LNCAP (cell line): ENCODE measurements around the gene SIAH1.

Experiments used
- CTCF ChIP-seq: fragments of 450-650 bp; IDR thresholded peaks from 2 replicates; pipeline ENCODE4 v1.5.1; 2017; ENCODE audit warnings: mild to moderate bottlenecking

Gene SIAH1

DNA sequence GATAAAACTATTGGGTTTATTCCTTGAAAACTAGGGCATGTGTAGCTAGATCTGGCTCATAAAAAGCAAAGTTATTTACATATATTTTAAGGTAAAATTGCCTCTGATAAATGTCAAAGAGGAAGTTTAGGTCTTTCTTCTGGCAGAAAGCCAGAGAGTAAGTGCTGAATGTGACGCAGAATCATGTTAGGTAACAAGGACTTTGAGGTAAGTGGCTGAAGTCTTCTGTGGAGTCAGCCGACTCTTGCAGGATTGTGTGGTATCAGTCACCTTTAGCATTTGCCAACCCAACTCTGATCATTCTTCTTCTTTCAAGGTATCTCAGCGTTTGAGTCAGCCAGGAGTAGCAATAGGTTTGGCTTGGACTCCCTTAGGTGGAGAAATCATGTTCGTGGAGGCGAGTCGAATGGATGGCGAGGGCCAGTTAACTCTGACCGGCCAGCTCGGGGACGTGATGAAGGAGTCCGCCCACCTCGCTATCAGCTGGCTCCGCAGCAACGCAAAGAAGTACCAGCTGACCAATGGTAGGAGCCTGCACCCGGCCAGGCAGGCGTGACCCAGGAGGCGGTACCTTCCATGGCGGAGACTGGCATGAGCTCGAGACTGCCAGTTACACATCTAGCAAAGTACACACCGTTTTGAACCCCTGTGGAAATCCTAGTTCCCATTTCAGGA, 37.9 kb downstream of the SIAH1 start:
- no peak for TF ChIP-seq CTCF

- no peak for TF ChIP-seq CTCF
These were observed 42.6 kb downstream of the SIAH1 start for GRCh38 chr16:48342591-48342990.

DNA sequence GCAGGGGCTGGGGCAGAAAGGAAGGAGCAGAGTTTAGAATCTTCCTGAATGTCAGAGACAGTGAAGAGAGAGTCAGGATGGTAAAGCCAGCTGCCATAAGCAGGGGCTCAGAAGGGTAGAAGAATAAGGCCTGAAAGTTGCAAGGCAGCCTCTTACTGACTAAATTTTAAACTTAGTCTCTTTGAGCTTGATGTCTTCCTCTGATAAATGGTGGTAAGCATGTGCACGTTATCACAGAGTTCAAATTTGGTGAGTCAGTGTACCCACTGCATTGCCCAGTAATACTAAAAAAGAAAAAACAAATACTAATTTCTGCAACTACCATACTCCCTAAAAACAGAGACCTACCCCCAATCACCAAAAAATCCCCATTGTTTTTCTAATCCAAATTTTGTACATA, 45.2 kb downstream of the SIAH1 start:
- no peak for TF ChIP-seq CTCF

DNA sequence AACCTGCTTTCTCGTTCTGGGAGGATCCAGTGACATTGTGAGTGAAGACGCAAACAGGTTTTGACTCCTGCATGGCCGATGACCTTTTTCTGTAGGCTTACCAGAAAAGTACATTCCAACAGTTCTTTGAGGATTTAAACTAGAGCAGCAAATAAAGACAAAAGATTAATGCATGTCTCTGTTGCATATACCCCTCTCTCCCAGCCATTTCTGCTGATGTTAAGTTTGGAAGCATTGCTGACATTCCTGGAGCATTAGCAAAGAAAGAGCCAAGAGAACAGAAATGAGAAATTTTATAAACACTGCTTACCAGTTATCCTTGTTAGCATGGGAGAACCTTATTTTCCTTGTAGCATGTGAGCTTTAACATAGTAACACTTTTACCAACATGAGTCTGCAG, 49.3 kb downstream of the SIAH1 start:
- no peak for TF ChIP-seq CTCF

- TF ChIP-seq CTCF: no peak; the same call in 1 of the 2 replicates
These were observed 50.9 kb downstream of the SIAH1 start for GRCh38 chr16:48334325-48334724.

DNA sequence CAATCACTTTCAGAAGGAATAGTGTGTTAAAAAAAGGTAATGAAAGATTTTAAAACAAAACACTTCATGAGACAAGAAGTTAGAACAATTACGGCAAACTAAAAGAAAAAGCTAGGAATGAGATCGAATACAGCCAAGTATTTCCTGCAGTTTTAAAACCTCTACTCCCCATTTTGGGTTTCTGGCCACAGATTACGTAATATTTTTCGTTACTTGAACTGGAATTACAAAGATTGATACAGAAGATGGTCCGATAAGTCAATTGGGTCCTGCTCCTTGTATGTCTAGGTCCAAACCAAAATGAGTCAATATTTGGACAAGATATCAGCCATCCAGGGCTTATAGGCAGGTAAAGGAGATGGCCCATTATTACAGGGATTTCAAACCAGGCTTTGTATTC, 52.2 kb downstream of the SIAH1 start:
- TF ChIP-seq CTCF: no peak

DNA sequence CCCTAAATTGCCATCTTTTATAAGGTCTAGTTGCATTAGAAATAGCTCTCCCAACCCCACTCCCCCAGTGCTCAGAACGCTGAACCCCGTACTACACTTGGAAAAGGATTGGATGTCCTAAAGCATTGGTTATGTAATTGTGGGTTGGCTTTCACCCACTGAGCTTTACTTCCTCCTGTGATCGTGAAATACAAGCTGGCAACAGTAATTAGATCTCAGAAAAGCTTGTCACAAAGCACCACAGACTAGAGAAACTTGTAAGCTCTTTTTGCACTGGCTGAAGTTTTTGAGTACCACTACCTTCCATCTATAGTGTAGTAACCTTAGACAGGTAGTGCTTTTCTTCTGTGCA, 54.4 kb downstream of the SIAH1 start:
- no peak for TF ChIP-seq CTCF
